Caco-2 (cell line): ENCODE measurements around the gene BOD1L2. TPM values are rescaled to one million over a fixed set of nuclear protein-coding genes. Genes with fewer than 3 reads are reported as not detected.

Source experiments
- BruUV-seq: library from RNA; stranded (reverse); fragments of 400-500 nt; replicated peaks from 2 replicates; lab custom pipeline; 2021; lab: Mats Ljungman, UMichigan
- CTCF ChIA-PET: fragments of 300-600 bp; sonication (Branson Sonifier 250); formaldehyde crosslinking; loops from one replicate; lab custom pipeline; 2022; ENCODE audit warnings: antibody characterized with exemption; lab: Charles Lee
- POLR2A ChIA-PET: fragments of 300-600 bp; sonication (Branson Sonifier 250); formaldehyde crosslinking; loops from one replicate; lab custom pipeline; 2022; ENCODE audit warnings: antibody characterized with exemption; lab: Charles Lee
- DNase-seq, 2 experiments: peaks; one replicate each; pipeline versions ENCODE4 v3.0.0 to v3.0.0-alpha.2; 2020 to 2022
- H3K27me3 ChIP-seq: replicated peaks from 2 replicates; pipeline ENCODE4 v1.6.0; 2011; ENCODE audit warnings: low read length; ENCODE audit not compliant: control insufficient read depth, insufficient read depth
- H3K36me3 ChIP-seq: 2 replicates; pipeline ENCODE4 v1.5.1; 2011; ENCODE audit warnings: low read length; ENCODE audit not compliant: control insufficient read depth, insufficient read depth
- H3K4me1 ChIP-seq: fragments of 250-450 bp; sonication (Bioruptor Pico); 2 replicates; pipeline ENCODE4 v1.5.1; 2020; ENCODE audit warnings: mild to moderate bottlenecking
- H3K4me3 ChIP-seq: 2 replicates; pipeline ENCODE4 v1.5.1; 2011; ENCODE audit warnings: low read depth, mild to moderate bottlenecking, control low read depth, low read length
- H3K9me3 ChIP-seq: fragments of 250-450 bp; sonication (Bioruptor Pico); 2 replicates; pipeline ENCODE4 v1.5.1; 2020; ENCODE audit warnings: mild to moderate bottlenecking, moderate library complexity
- H3K27ac Mint-ChIP-seq: one replicate; pipeline ENCODE4 v1.8.0; 2022; ENCODE audit warnings: mixed read lengths; ENCODE audit not compliant: unreplicated experiment
- H3K27me3 Mint-ChIP-seq: one replicate; pipeline ENCODE4 v1.8.0; 2022; ENCODE audit warnings: mixed read lengths; ENCODE audit not compliant: insufficient read depth, unreplicated experiment
- H3K36me3 Mint-ChIP-seq: one replicate; pipeline ENCODE4 v1.8.0; 2022; ENCODE audit warnings: mild to moderate bottlenecking, mixed read lengths; ENCODE audit not compliant: insufficient read depth, unreplicated experiment
- H3K4me1 Mint-ChIP-seq: one replicate; pipeline ENCODE4 v1.8.0; 2022; ENCODE audit warnings: low read depth, mixed read lengths; ENCODE audit not compliant: unreplicated experiment
- H3K4me3 Mint-ChIP-seq: one replicate; pipeline ENCODE4 v1.8.0; 2022; ENCODE audit warnings: mild to moderate bottlenecking, moderate library complexity, mixed read lengths; ENCODE audit not compliant: unreplicated experiment
- H3K9me3 Mint-ChIP-seq: one replicate; pipeline ENCODE4 v1.8.0; 2022; ENCODE audit warnings: mixed read lengths; ENCODE audit not compliant: unreplicated experiment
- intact Hi-C: fragments of 100-400 bp; cut with micrococcal nuclease; formaldehyde crosslinking; loops from one replicate; pipeline ENCODE4 v1.10.0; 2022; ENCODE audit not compliant: unreplicated experiment
- total RNA-seq: library from RNA; stranded (reverse); gene quantifications from 2 replicates; pipeline ENCODE4 v1.2.3, GENCODE V29; 2022
- TF ChIP-seq, protein P1 (sequence below), 2 experiments: fragments of 200-600 bp in 1 of 2; IDR thresholded peaks; 1 replicate in 1 of 2; 2 replicates in 1 of 2; pipeline versions ENCODE4 v1.5.1 to v1.8.0; 2011 to 2022; ENCODE audit warnings: antibody characterized with exemption in 1 of 2, control low read depth in 1 of 2, inconsistent platforms in 1 of 2, low read depth in 1 of 2, low read length in 1 of 2, mild to moderate bottlenecking in 1 of 2, moderate library complexity in 1 of 2; ENCODE audit not compliant: insufficient read depth in 1 of 2, severe bottlenecking in 1 of 2, unreplicated experiment in 1 of 2

BOD1L2 gene
- total RNA-seq, 1 experiment from 2014 or later = not detected

DNA sequence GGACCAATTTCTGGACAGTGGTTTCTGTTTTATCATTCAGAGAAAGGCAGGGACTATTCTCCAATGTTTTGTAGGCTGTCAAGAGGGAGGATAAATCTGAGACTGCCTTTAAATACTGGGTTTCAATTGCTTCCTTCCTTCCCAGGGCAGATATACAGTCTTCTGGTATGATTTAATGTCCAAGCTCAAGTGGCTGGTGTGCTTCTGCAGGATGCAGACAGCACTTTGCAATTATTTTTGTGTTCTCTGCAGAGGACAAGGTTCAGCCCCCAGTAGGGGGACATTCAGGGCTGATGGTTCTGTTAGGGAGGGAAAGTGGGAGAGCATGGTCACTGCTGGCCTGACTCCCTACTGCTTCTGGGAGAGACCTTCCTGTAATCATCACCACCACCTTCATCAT lies 4.6 kb upstream of the BOD1L2 start:
- ChIA-PET POLR2A (no interaction called here), CTCF (no interaction called here)
- Mint-ChIP-seq H3K9me3 (no peaks in the 10 kb centered on the region), H3K4me3 (no peak overlapping the region), H3K36me3 (no peaks in the 10 kb centered on the region), H3K27me3 (peaks cover 5% of the 10 kb centered on the region), H3K4me1 (peaks cover 5% of the 10 kb centered on the region), H3K27ac (peak overlapping the region; percentile 50)
- H3K4me1 ChIP-seq = no peaks in the 10 kb centered on the region
- TF ChIP-seq, protein P1, sequence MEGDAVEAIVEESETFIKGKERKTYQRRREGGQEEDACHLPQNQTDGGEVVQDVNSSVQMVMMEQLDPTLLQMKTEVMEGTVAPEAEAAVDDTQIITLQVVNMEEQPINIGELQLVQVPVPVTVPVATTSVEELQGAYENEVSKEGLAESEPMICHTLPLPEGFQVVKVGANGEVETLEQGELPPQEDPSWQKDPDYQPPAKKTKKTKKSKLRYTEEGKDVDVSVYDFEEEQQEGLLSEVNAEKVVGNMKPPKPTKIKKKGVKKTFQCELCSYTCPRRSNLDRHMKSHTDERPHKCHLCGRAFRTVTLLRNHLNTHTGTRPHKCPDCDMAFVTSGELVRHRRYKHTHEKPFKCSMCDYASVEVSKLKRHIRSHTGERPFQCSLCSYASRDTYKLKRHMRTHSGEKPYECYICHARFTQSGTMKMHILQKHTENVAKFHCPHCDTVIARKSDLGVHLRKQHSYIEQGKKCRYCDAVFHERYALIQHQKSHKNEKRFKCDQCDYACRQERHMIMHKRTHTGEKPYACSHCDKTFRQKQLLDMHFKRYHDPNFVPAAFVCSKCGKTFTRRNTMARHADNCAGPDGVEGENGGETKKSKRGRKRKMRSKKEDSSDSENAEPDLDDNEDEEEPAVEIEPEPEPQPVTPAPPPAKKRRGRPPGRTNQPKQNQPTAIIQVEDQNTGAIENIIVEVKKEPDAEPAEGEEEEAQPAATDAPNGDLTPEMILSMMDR (IDR thresholded peaks at IDR 0.05; ENCODE audit: insufficient read depth in 1 of 2, low read depth in 1 of 2, low read length in 1 of 2, severe bottlenecking in 1 of 2, unreplicated experiment in 1 of 2) = no peak
- no peak overlapping the region for H3K4me3 ChIP-seq
- intact Hi-C loops = no loop called here
- no peak for DNase-seq
- no peaks in the 10 kb centered on the region for H3K27me3 ChIP-seq
- H3K36me3 ChIP-seq = no peaks in the 10 kb centered on the region
- no peaks in the 10 kb centered on the region for H3K9me3 ChIP-seq
- BruUV-seq = no TSS peak

DNA sequence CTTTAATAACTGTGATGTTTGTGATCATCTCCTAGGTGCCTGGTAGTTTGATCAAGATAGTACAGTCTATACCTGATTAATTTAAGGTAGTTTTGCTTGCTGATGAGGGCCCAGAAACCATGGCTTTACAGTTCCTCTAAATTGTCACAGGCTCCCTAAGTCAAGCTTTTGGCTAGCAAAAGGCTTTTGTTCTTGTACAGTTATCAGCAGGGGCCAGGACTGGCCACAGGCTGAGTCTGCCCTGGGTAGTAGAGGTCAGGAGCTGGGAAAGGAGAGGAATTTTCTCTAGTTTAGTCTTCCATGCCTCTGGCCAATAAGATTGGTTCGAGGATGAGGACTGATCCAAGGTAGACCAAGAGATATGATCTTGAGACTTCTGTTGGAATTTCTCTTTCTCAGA lies 3.6 kb upstream of the BOD1L2 start:
- BruUV-seq = no TSS peak
- Histone ChIP-seq H3K4me1 (no peaks in the 10 kb centered on the region), H3K36me3 (no peaks in the 10 kb centered on the region), H3K4me3 (no peak overlapping the region), H3K9me3 (no peaks in the 10 kb centered on the region), H3K27me3 (no peaks in the 10 kb centered on the region)
- TF ChIP-seq, protein P1 (IDR thresholded peaks at IDR 0.05; ENCODE audit: insufficient read depth in 1 of 2, low read depth in 1 of 2, low read length in 1 of 2, severe bottlenecking in 1 of 2, unreplicated experiment in 1 of 2) = no peak
- no peaks in the 10 kb centered on the region for H3K9me3 Mint-ChIP-seq
- DNase-seq = no peak
- H3K4me3 Mint-ChIP-seq = no peak overlapping the region
- H3K4me1 Mint-ChIP-seq = peaks cover 5% of the 10 kb centered on the region
- CTCF ChIA-PET = no interaction called here
- no peak overlapping the region for H3K27ac Mint-ChIP-seq
- POLR2A ChIA-PET = no interaction called here
- intact Hi-C loops = no loop called here
- no peaks in the 10 kb centered on the region for H3K36me3 Mint-ChIP-seq
- peaks cover 5% of the 10 kb centered on the region for H3K27me3 Mint-ChIP-seq

DNA sequence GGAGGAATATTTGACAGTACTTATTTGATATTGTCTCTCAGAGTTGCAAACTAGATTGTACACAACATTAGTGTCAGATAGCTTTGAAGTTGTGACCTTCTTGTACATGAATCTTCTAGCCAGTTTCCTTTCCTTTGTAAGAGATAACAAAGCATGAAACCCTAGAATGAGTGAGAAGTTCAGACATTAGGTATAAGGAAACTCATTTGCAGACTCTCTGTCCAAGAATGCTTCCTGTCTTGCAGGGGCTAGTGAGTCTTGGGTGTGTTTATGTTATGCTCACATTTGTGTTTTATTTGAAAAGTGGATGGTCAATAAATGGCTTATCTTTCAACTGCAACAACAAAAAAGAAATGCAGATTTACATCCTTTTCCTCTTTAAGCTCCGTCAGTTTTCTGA lies 1.4 kb downstream of the BOD1L2 start:
- no peaks in the 10 kb centered on the region for H3K36me3 ChIP-seq
- ChIA-PET POLR2A (no interaction called here), CTCF (no interaction called here)
- H3K4me1 ChIP-seq = no peaks in the 10 kb centered on the region
- H3K27me3 Mint-ChIP-seq = peaks cover 9% of the 10 kb centered on the region
- no peaks in the 10 kb centered on the region for H3K9me3 ChIP-seq
- H3K4me3 Mint-ChIP-seq = no peak overlapping the region
- H3K27me3 ChIP-seq = no peaks in the 10 kb centered on the region
- H3K36me3 Mint-ChIP-seq = no peaks in the 10 kb centered on the region
- TF ChIP-seq, protein P1 (IDR thresholded peaks at IDR 0.05; ENCODE audit: insufficient read depth in 1 of 2, low read depth in 1 of 2, low read length in 1 of 2, severe bottlenecking in 1 of 2, unreplicated experiment in 1 of 2) = no peak
- BruUV-seq = no TSS peak
- H3K27ac Mint-ChIP-seq = no peak overlapping the region
- no peak for DNase-seq
- no peaks in the 10 kb centered on the region for H3K9me3 Mint-ChIP-seq
- H3K4me3 ChIP-seq = no peak overlapping the region
- peaks cover 7% of the 10 kb centered on the region for H3K4me1 Mint-ChIP-seq
- intact Hi-C loops = no loop called here
